Measurements from ENCODE around the gene NTM.

NTM gene

DNA sequence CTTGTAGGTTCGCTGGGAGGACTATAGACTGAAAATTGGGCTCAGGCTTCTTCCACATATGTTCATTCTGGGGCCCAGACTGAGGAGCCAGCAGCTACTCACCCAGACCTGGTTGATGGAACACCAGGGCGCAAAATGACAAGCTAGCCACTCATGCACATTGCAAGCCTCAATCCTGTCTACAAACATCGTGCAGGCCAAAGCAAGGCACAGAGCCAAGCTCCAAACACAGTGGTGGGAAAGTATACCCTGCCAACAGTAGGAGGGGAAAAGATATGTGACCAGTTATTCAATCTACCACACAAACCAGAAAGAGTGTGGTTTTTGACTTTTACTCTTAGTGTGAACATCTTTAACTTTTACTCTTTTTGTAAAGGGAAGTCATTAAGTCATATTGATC, 660.5 kb downstream of the NTM start:
- Histone ChIP-seq H3K36me3 (ENCODE audit: control insufficient read depth in 1 of 2, insufficient read depth in 2 of 2, low read length in 2 of 2) (no peaks in the 10 kb centered on the region), H3K27ac (ENCODE audit: low read depth, low read length) (no peak overlapping the region), H3K4me3 (ENCODE audit: low read depth in 1 of 2, low read length in 2 of 2) (no peak overlapping the region), H3K27me3 (ENCODE audit: control insufficient read depth in 1 of 2, insufficient read depth in 2 of 2, low read length in 2 of 2) (no peaks in the 10 kb centered on the region), H3K9ac (ENCODE audit: low read depth in 1 of 2, low read length in 2 of 2) (no peak overlapping the region), H3K4me1 (ENCODE audit: control insufficient read depth in 1 of 2, insufficient read depth in 2 of 2, low read length in 2 of 2) (no peaks in the 10 kb centered on the region), H3K9me3 (ENCODE audit: control insufficient read depth in 1 of 2, low read length in 2 of 2) (no peaks in the 10 kb centered on the region)

DNA sequence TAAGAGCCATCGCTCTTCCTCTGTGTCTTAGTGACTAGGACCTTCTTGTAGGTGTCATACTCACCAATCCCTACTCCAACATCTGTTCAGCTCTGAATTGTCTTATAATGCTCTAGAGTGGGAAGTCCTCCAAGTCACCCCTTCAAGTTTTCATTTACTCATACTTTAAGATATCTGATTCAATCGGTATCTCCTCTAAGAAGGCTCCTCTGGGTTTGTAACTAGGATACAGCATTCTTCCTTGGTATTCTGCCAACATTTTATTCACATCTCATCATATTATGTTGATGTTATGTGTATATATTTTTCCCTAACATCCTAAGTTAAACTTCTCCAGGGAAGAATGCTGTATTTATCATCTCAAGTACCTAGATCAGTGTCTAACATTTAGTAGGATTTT, 662.1 kb downstream of the NTM start:
- H3K27me3 ChIP-seq (ENCODE audit: control insufficient read depth in 1 of 2, insufficient read depth in 2 of 2, low read length in 2 of 2) = no peaks in the 10 kb centered on the region
- no peaks in the 10 kb centered on the region for H3K4me1 ChIP-seq (ENCODE audit: control insufficient read depth in 1 of 2, insufficient read depth in 2 of 2, low read length in 2 of 2)
- no peak overlapping the region for H3K27ac ChIP-seq (ENCODE audit: low read depth, low read length)
- no peaks in the 10 kb centered on the region for H3K36me3 ChIP-seq (ENCODE audit: control insufficient read depth in 1 of 2, insufficient read depth in 2 of 2, low read length in 2 of 2)
- no peaks in the 10 kb centered on the region for H3K9me3 ChIP-seq (ENCODE audit: control insufficient read depth in 1 of 2, low read length in 2 of 2)
- no peak overlapping the region for H3K9ac ChIP-seq (ENCODE audit: low read depth in 1 of 2, low read length in 2 of 2)
- H3K4me3 ChIP-seq (ENCODE audit: low read depth in 1 of 2, low read length in 2 of 2) = no peak overlapping the region

- H3K27ac ChIP-seq (ENCODE audit: low read depth, low read length) = no peak overlapping the region
- no peak overlapping the region for H3K4me3 ChIP-seq (ENCODE audit: low read depth in 1 of 2, low read length in 2 of 2)
- H3K9ac ChIP-seq (ENCODE audit: low read depth in 1 of 2, low read length in 2 of 2) = no peak overlapping the region
- H3K27me3 ChIP-seq (ENCODE audit: control insufficient read depth in 1 of 2, insufficient read depth in 2 of 2, low read length in 2 of 2) = no peaks in the 10 kb centered on the region
- H3K4me1 ChIP-seq (ENCODE audit: control insufficient read depth in 1 of 2, insufficient read depth in 2 of 2, low read length in 2 of 2) = no peaks in the 10 kb centered on the region
- H3K9me3 ChIP-seq (ENCODE audit: control insufficient read depth in 1 of 2, low read length in 2 of 2) = no peaks in the 10 kb centered on the region
- no peaks in the 10 kb centered on the region for H3K36me3 ChIP-seq (ENCODE audit: control insufficient read depth in 1 of 2, insufficient read depth in 2 of 2, low read length in 2 of 2)
Measured at GRCh38 chr11:132033051-132033450, 662.6 kb downstream of the NTM start.

DNA sequence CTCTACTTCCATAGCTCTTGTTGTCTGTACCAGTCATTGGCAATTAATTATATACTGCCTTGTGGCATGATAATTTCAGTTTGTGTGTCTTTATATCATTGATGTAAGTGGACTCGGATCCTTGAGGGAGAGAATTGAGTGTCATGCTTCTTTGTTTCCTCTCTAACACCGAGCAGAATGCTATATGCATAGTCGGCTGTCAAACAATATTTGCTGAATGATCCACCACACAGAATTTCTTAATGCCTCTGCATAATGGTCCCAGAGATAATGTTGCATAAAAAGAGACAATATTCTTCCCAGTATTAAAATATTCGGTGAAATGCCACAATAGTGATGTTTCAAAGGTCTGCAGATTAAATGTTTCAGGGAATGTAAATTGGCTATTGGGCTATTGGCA, 664.8 kb downstream of the NTM start:
- no peaks in the 10 kb centered on the region for H3K9me3 ChIP-seq (ENCODE audit: control insufficient read depth in 1 of 2, low read length in 2 of 2)

GRCh38 chr11:132035766-132036165, 665.4 kb downstream of the NTM start:
- Histone ChIP-seq H3K9ac (ENCODE audit: low read depth in 1 of 2, low read length in 2 of 2) (no peak overlapping the region), H3K4me1 (ENCODE audit: control insufficient read depth in 1 of 2, insufficient read depth in 2 of 2, low read length in 2 of 2) (no peaks in the 10 kb centered on the region), H3K9me3 (ENCODE audit: control insufficient read depth in 1 of 2, low read length in 2 of 2) (no peaks in the 10 kb centered on the region), H3K27me3 (ENCODE audit: control insufficient read depth in 1 of 2, insufficient read depth in 2 of 2, low read length in 2 of 2) (no peaks in the 10 kb centered on the region), H3K27ac (ENCODE audit: low read depth, low read length) (no peak overlapping the region), H3K4me3 (ENCODE audit: low read depth in 1 of 2, low read length in 2 of 2) (no peak overlapping the region), H3K36me3 (ENCODE audit: control insufficient read depth in 1 of 2, insufficient read depth in 2 of 2, low read length in 2 of 2) (no peaks in the 10 kb centered on the region)

More for the DNA sequence above, 664.8 kb downstream of the NTM start:
- Histone ChIP-seq H3K4me1 (ENCODE audit: control insufficient read depth in 1 of 2, insufficient read depth in 2 of 2, low read length in 2 of 2) (no peaks in the 10 kb centered on the region), H3K36me3 (ENCODE audit: control insufficient read depth in 1 of 2, insufficient read depth in 2 of 2, low read length in 2 of 2) (no peaks in the 10 kb centered on the region), H3K27ac (ENCODE audit: low read depth, low read length) (no peak overlapping the region), H3K9ac (ENCODE audit: low read depth in 1 of 2, low read length in 2 of 2) (no peak overlapping the region), H3K4me3 (ENCODE audit: low read depth in 1 of 2, low read length in 2 of 2) (no peak overlapping the region), H3K27me3 (ENCODE audit: control insufficient read depth in 1 of 2, insufficient read depth in 2 of 2, low read length in 2 of 2) (no peaks in the 10 kb centered on the region)

GRCh38 chr11:132036220-132036619, 665.8 kb downstream of the NTM start:
- Histone ChIP-seq H3K9me3 (ENCODE audit: control insufficient read depth in 1 of 2, low read length in 2 of 2) (no peaks in the 10 kb centered on the region), H3K27me3 (ENCODE audit: control insufficient read depth in 1 of 2, insufficient read depth in 2 of 2, low read length in 2 of 2) (no peaks in the 10 kb centered on the region), H3K4me1 (ENCODE audit: control insufficient read depth in 1 of 2, insufficient read depth in 2 of 2, low read length in 2 of 2) (no peaks in the 10 kb centered on the region), H3K4me3 (ENCODE audit: low read depth in 1 of 2, low read length in 2 of 2) (no peak overlapping the region), H3K9ac (ENCODE audit: low read depth in 1 of 2, low read length in 2 of 2) (no peak overlapping the region), H3K27ac (ENCODE audit: low read depth, low read length) (no peak overlapping the region), H3K36me3 (ENCODE audit: control insufficient read depth in 1 of 2, insufficient read depth in 2 of 2, low read length in 2 of 2) (no peaks in the 10 kb centered on the region)

- Histone ChIP-seq H3K36me3 (ENCODE audit: control insufficient read depth in 1 of 2, insufficient read depth in 2 of 2, low read length in 2 of 2) (no peaks in the 10 kb centered on the region), H3K27me3 (ENCODE audit: control insufficient read depth in 1 of 2, insufficient read depth in 2 of 2, low read length in 2 of 2) (no peaks in the 10 kb centered on the region), H3K4me1 (ENCODE audit: control insufficient read depth in 1 of 2, insufficient read depth in 2 of 2, low read length in 2 of 2) (no peaks in the 10 kb centered on the region), H3K27ac (ENCODE audit: low read depth, low read length) (no peak overlapping the region), H3K9me3 (ENCODE audit: control insufficient read depth in 1 of 2, low read length in 2 of 2) (no peaks in the 10 kb centered on the region), H3K9ac (ENCODE audit: low read depth in 1 of 2, low read length in 2 of 2) (no peak overlapping the region), H3K4me3 (ENCODE audit: low read depth in 1 of 2, low read length in 2 of 2) (no peak overlapping the region)
Measured at GRCh38 chr11:132036746-132037466, 666.5 kb downstream of the NTM start.

- H3K9ac ChIP-seq (ENCODE audit: low read depth in 1 of 2, low read length in 2 of 2) = no peak overlapping the region
- H3K27me3 ChIP-seq (ENCODE audit: control insufficient read depth in 1 of 2, insufficient read depth in 2 of 2, low read length in 2 of 2) = no peaks in the 10 kb centered on the region
- no peaks in the 10 kb centered on the region for H3K36me3 ChIP-seq (ENCODE audit: control insufficient read depth in 1 of 2, insufficient read depth in 2 of 2, low read length in 2 of 2)
Measured at GRCh38 chr11:132037467-132037862, 667.0 kb downstream of the NTM start.

DNA sequence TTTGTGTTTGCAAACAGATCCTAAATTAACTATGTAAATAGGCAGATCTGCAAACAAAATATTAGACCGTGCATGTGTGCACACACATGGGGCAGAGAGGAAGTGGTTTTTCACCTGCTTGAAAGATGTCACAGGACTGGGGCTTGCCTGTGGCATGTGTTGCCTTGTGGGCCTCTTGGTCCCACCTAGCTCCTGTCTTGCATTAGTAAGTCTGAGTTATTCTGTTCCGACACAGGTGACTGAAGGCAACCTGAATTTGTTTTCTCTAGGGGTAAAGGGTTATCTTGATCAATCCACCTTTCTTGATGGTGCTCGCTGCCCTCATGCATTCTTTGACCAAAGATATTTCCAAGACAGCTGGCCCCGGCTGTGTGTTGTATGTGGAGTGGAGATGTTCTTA, 667.5 kb downstream of the NTM start:
- H3K4me1 ChIP-seq (ENCODE audit: control insufficient read depth in 1 of 2, insufficient read depth in 2 of 2, low read length in 2 of 2) = no peaks in the 10 kb centered on the region
- H3K9ac ChIP-seq (ENCODE audit: low read depth in 1 of 2, low read length in 2 of 2) = no peak overlapping the region
- no peak overlapping the region for H3K27ac ChIP-seq (ENCODE audit: low read depth, low read length)
- no peak overlapping the region for H3K4me3 ChIP-seq (ENCODE audit: low read depth in 1 of 2, low read length in 2 of 2)
- H3K36me3 ChIP-seq (ENCODE audit: control insufficient read depth in 1 of 2, insufficient read depth in 2 of 2, low read length in 2 of 2) = no peaks in the 10 kb centered on the region
- no peaks in the 10 kb centered on the region for H3K27me3 ChIP-seq (ENCODE audit: control insufficient read depth in 1 of 2, insufficient read depth in 2 of 2, low read length in 2 of 2)
- H3K9me3 ChIP-seq (ENCODE audit: control insufficient read depth in 1 of 2, low read length in 2 of 2) = no peaks in the 10 kb centered on the region

More at GRCh38 chr11:132037467-132037862, 667.0 kb downstream of the NTM start:
- Histone ChIP-seq H3K27ac (ENCODE audit: low read depth, low read length) (no peak overlapping the region), H3K4me1 (ENCODE audit: control insufficient read depth in 1 of 2, insufficient read depth in 2 of 2, low read length in 2 of 2) (no peaks in the 10 kb centered on the region), H3K4me3 (ENCODE audit: low read depth in 1 of 2, low read length in 2 of 2) (no peak overlapping the region), H3K9me3 (ENCODE audit: control insufficient read depth in 1 of 2, low read length in 2 of 2) (no peaks in the 10 kb centered on the region)

DNA sequence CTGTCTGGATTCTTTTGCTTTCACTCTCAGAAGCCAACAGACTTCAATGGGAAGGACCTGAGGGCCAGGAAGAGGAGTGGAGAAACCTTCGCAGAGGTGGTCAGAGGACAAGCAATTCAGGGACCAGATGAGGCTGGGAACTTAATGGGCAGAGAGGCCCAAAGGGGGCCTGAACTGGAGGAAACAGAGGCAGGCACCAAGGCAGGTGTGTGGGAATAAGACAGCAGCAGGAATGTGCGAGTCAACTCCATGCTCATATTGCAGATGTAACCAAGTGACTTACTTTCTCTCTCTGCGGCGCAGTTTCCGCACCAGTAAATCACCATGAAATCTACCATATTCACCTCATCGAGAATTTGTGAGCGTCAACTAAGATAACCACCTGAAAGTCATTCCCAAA, 669.1 kb downstream of the NTM start:
- no peaks in the 10 kb centered on the region for H3K4me1 ChIP-seq (ENCODE audit: control insufficient read depth in 1 of 2, insufficient read depth in 2 of 2, low read length in 2 of 2)
- H3K4me3 ChIP-seq (ENCODE audit: low read depth in 1 of 2, low read length in 2 of 2) = no peak overlapping the region
- H3K9me3 ChIP-seq (ENCODE audit: control insufficient read depth in 1 of 2, low read length in 2 of 2) = no peaks in the 10 kb centered on the region
- no peaks in the 10 kb centered on the region for H3K27me3 ChIP-seq (ENCODE audit: control insufficient read depth in 1 of 2, insufficient read depth in 2 of 2, low read length in 2 of 2)
- H3K27ac ChIP-seq (ENCODE audit: low read depth, low read length) = no peak overlapping the region
- no peak overlapping the region for H3K9ac ChIP-seq (ENCODE audit: low read depth in 1 of 2, low read length in 2 of 2)
- H3K36me3 ChIP-seq (ENCODE audit: control insufficient read depth in 1 of 2, insufficient read depth in 2 of 2, low read length in 2 of 2) = no peaks in the 10 kb centered on the region

GRCh38 chr11:132042296-132042695, 671.9 kb downstream of the NTM start:
- Histone ChIP-seq H3K9me3 (ENCODE audit: control insufficient read depth in 1 of 2, low read length in 2 of 2) (no peaks in the 10 kb centered on the region), H3K9ac (ENCODE audit: low read depth in 1 of 2, low read length in 2 of 2) (no peak overlapping the region), H3K27ac (ENCODE audit: low read depth, low read length) (no peak overlapping the region), H3K27me3 (ENCODE audit: control insufficient read depth in 1 of 2, insufficient read depth in 2 of 2, low read length in 2 of 2) (no peaks in the 10 kb centered on the region), H3K4me3 (ENCODE audit: low read depth in 1 of 2, low read length in 2 of 2) (no peak overlapping the region), H3K4me1 (ENCODE audit: control insufficient read depth in 1 of 2, insufficient read depth in 2 of 2, low read length in 2 of 2) (no peaks in the 10 kb centered on the region), H3K36me3 (ENCODE audit: control insufficient read depth in 1 of 2, insufficient read depth in 2 of 2, low read length in 2 of 2) (no peaks in the 10 kb centered on the region)
